Inflammatory macrophage treated with lipopolysaccharide for 4 hours (primary cell): ENCODE data around the gene CYFIP1.

Experiments
- DNase-seq: peaks from one replicate; pipeline ENCODE4 v3.0.0-alpha.2; 2020

CYFIP1 gene

DNA sequence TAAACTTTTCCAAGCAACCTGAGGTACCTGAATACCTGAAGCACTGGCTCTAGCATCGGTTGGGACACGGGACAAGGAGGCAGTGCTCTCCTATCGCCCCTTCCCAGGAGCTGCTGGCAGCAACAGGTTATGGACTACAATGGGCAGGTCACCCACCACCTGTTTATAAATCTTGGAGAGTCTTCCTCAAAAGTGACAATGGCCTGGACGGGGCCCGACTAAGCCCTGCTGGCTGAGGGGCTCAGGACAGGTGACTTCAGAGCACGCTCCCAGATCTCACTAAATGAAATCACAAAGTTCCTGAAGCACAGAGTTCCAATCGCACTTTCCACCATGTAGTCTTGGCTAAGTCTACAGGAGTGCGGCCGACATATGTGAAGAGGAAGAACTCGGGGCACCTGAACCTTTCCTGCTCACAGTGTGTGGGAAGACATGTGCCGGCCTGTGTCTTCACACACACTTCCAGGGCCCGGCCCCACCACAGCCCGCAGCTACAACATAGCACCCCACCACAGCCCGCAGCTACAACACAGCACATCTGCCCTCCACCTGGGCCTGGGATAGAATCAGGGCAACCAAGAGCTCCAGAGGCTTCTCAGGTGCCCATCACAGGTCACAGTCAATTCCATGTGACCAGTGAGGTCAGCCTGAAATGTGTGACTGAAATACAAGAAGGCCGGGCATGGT lies 12.9 kb downstream of the CYFIP1 start:
- DNase-seq = no peak

DNA sequence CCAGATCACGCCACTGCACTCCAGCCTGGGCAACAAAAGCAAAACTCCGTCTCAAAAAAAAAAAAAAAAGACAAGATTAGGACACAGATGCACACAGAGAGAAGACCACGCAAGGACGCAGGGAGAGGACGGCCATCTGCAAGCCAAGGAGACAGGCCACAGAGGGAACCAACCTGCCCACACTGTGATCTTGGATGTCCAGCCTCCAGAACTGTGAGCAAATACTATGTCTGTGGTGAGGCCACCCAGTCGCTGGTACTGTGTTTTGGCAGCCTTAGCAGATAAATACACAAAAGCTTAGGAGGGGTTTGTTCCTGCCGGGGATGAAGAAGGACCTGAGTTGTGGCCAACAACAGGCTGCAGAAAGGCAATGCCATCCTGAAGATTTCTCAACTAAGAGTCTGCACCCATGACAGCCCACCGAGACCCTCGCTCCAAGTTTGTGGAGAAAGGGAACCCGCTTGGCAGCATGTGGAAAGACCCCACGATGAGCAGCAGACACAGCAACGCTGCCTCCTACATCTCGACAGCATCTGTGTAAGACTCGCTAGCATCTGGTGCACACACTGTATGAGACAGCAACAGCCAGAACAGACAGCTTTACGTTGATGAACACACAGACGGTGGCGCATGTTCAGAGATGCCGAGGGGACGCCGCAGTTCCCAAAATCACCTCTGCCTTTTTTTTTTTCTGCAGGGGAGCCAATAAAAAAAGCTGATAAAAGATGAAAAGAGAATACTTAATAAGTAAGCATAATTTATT lies 13.7 kb downstream of the CYFIP1 start:
- no peak for DNase-seq

DNA sequence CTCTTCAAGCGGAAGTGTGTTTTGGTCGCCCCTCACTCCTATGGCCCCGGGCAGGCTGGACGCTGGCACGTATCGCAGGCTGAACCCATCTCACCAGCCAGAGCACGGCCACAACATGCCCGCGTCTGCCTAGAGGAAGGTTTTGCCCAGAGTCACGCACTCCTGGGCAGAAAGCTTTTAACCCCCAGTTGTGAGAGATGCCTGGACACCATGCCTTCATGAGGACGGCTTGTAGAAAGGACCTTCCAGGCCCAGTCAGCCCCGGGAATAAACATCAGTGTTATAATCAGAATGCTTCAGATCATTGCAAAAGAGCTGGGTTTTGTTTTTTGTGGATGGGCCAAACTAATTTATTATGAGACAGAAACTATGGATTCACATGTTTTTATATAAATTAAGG lies 16.5 kb downstream of the CYFIP1 start:
- no peak for DNase-seq

DNA sequence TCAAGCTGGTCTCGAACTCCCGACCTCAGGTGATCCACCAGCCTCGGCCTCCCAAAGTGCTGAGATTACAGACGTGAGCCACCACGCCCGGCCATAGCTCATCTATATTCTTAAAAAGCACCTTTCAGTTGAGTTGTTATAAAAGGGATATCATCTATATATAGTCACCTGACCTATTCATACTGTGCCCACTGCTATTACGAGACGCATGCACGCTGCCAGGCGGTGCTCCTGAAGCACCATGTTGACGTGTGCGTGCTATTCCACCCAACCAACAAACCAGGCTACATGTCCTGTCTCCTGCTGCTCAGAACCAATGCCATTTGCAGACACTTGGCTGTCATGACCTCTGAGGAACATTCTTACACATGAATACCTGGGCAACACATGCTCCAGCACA lies 17.6 kb downstream of the CYFIP1 start:
- no peak for DNase-seq

DNA sequence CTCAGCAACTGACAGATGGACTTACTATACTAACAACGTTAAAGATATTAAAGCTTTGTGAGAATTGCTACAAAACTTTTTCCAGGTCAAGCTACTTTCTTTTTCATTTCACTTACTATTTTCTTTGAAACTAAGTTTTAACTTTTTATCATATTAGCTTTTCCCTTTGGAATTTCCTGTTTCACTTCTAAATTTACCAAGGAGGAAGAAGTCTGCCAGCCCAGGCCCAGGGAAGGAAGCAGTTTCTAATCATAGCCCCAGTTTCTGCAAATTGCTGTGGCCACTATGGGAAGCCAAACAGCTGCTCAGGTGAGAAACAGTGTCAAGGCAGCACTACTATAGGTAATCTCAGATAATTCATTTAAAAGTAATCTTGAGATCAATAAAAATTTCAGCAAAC lies 18.4 kb downstream of the CYFIP1 start:
- DNase-seq = peak; percentile 33

DNA sequence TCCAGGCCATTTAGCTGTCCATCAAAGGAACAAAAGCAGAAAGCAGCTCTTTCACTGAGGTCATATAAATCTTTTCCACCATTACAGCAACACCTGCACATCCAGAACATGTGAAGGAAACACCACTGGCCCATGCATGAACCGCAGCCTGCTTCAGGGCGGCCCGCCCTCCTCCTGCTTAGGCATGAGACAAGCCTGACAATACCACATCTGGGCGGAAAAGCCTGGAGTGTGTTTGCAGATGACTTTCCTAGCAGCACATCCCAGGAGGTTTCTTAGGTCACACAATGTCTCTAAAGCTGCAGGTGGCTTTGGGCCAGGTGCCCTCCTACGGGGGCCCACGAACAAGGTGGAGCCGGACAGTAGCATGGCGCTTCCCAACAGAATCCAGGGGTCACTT lies 19.6 kb downstream of the CYFIP1 start:
- DNase-seq = no peak

DNA sequence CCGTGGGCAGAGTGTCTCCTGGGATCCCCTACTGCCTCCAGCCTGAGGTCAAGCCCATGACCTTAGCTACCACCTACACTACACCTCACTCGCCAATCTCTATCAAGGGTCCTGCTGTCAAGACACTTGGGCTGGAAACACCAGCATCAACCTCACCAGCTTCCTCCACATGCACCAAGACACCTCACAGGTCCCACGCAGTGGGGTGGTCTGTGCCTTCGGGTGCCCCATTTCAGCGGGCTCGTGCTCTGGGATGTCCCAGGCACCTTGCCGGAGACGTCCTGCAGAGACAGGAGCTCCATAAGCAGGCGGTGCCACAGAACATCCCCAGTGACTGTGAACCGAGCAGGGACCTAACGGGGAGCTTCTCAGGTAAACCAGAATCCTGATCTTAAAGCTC lies 20.0 kb downstream of the CYFIP1 start:
- no peak for DNase-seq

DNA sequence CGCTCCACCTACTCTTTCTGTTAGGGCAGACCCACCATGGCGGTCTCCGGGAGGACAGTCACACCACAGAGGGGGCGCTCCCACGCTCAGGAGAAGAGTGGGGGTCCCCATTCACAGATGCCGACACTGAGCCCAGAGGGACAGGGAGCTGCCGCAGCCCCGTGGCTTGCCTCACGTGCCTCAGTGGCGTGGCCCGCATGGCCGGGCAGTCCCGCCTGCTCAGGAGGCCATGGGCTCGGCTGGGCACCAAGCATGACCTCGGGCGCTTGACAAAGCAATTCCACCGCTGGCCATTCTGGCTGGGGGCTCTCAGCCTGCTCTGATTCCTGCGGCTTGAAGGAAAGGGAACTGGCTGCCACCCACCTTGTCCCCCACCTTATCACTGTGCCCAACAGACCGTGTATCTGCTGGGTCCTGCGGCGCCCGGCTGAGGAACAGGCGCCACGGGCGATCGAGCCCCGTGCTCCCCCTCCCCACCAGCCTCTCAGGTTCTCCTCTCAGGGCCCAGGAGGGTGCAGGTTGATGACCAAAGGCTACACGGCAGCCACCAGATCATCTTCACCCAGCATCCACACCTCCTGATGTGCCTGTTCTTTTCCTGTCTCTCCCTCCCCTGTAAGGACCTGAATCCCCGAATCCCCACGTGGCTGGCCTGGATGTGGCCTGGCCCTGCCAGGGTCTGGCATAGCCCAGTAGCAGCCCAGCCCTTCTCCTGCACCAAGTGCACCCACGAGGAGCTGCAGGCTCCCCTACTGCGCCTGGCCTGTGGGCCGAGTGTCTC lies 20.7 kb downstream of the CYFIP1 start:
- no peak for DNase-seq

DNA sequence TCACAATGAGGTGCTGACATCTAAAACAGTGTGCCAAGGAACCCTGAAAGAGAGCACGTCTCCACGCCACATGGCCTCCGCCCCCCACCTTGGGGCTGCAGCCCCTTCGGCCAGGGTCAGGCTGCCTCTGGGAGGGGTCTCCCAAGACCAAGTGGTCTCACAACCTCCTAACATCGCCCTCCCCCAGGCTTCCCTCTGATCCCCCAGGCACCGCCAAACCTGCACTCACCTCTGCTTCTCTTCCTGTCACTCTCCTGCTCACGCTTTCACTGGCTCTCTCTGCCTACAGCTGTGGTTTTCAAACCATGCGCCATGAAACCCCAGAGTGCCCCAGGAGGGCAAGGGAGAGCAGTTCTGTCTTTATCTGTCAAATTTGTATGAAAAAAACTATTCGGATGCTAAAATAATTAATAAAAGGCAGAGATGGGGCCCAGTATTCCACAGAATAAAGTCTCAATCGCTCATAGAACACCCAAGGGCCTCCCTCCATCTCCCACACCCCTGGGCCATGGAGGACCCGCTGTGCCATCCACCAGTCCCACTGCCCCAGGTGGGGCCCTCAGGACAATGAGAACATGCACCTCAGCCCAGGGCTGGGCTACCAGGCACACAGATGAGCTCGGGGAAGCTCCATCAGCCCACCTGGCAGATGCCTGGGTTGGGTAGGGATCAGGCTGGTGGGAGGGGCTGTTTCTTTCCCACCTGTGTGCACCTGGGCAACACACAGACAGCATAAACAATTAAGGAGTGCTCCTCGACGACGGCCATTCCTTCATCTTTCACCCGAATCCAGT lies 21.5 kb downstream of the CYFIP1 start:
- DNase-seq = no peak

DNA sequence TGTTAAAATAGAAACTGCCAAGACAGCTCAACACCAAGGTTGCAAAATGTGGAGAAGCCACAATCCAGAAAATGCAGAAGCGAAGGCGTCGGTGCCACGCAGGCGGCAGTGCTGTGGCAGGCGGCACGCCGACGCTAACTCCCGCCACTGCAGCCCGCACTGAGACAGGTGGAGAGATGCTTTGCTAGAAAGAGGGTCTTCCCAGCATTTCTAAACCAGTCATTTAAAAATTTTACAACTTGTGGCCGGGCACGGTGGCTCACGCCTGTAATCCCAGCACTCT lies 23.2 kb downstream of the CYFIP1 start:
- DNase-seq = peak; percentile 82

DNA sequence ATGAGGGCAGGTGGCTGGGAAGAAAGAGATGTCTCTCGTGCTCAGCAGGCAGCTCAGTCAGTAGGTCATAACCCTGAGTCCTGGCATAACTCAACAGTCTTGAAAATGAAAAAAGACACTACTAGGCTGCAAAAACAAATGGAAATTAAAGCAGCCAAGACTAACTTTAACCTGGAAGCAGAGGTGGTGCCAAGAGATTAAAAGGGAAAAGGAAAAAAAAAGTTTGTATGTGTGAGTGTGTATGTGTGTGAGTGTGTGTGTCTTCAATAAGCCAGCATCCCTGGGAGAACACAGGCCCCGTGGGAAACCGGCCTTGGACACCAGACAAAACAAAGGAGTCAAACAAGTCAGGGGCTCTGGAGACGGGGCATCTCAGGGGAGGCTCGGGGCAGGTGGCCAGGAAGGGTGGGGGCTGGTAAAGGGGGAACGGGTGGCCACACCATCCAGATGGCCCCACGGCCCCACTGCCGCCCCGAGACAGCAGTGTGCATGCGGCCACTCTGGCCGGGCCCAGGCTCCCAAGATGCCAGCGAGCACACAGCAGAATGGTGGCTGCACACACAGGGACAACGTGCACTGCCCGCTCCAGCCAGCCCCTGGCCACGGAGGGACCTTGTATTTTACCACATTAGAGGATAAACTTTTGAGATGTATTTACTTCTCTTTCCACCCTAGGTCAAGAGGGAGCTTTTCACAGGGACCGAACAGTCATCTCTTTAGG lies 23.8 kb downstream of the CYFIP1 start:
- DNase-seq = no peak

DNA sequence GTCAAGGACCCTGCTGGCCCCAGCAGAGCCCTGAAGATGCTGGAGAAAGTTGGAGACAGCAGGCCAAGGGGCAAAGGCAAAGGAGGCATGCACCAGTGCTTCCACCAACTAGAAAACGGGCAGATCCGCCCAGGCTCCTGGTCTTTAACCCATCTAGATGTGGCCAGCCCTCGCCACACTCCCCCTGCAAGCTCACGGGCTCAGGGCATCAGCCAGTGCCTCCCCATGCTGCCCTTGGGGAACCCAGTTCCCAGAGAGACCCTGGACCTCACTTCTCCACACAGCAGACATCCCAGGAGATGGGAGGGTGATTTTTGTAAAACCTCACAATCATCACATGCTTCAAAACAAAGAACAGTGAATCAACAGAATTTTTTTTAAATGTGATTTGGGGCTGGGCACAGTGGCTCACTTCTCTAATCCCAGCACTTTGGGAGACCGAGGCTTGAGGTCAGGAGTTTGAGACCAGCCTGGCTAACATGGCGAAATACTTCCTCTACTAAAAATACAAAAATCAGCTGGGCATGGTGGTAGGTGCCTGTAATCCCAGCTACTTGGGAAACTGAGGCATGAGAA lies 24.5 kb downstream of the CYFIP1 start:
- peak; percentile 37 for DNase-seq

DNA sequence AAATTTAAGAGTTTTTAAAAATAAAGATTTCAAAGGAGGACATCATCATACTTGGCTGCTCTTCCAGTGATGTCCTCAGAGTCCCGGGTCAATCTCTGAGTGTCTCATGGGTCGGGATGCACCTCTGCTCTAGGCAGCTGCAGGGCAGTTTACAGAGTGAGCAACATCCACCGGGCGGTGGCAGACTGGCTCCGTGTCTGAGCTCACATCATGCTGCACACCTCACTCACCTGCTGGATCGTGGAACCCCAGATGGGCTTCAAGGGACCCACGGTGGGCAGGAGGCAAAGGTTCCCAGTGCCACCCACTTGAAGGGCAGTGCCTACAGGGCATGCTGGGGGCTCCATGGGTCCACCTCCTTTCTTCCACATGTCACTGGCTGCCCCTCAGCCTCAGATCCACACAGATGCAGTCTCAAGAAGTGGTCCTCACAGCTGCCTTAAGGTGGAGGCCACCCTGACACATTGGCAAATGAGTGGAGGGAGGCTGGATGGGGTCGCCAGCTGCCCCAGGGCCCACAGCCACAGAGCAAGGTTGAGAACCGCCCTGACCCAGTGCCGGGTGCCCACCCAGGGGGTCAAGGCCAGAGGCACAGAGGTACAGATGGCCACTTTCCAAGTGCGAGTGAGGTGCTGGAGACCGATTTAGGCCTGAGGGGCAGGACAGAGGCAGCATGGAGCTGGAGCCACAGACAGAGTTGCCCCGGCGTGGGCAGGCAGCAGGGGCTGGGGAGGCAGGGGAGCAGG lies 25.2 kb downstream of the CYFIP1 start:
- no peak for DNase-seq

DNA sequence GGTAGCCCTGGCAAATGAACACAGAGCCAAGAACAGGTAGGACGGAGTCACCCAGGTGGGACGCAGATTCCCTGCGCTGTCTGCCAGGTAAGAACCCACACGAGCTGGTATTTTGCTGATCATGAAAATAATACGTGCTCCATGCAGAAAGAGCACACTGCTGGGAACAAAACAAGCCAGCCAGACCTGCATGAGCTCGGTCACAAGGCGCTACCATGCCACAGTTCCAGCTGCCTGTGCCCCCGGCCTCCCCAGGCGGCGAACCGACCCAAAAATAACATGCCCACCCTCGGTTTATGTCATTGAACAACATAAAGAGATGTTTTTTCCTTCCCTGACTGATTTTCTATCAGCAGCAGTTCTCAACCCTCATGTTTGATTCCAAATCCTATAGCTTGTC lies 25.8 kb downstream of the CYFIP1 start:
- DNase-seq = no peak

DNA sequence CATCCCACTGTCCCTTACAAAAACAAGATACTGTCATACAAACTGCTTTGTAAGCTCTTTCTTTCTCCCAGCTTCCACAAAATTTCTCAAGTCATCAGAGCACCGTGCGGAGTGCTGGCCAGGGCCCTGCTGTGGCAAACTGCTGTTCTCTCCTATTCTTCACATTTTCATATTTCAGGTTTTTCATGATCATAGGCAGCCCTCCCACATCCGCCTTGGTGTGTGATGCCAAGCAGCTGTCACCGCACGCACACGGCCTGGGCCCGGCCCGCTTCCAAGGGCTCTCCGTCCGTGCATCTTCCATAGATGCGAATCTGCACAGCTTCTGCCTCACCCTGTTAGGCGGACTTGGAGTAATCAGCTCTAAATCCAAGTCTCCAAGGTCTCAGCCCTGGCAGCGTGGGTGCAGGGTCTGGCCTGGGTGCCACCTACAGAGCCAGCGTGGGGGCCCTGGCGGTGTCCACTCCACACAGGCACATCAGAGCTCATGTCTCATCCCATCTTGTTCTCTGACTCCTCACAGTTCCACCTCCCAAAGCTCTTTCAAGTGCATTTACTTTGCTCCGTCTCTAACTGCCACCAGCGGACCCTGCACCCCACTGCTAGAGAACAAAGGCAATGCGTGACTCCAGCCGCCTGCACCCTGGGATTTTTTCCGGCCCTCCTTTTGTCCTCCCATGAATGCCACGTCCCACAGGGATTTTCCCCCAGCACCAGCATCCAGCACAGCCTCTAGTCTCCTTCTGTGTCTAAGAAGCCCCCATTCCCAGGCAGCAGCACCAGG lies 27.2 kb downstream of the CYFIP1 start:
- no peak for DNase-seq

DNA sequence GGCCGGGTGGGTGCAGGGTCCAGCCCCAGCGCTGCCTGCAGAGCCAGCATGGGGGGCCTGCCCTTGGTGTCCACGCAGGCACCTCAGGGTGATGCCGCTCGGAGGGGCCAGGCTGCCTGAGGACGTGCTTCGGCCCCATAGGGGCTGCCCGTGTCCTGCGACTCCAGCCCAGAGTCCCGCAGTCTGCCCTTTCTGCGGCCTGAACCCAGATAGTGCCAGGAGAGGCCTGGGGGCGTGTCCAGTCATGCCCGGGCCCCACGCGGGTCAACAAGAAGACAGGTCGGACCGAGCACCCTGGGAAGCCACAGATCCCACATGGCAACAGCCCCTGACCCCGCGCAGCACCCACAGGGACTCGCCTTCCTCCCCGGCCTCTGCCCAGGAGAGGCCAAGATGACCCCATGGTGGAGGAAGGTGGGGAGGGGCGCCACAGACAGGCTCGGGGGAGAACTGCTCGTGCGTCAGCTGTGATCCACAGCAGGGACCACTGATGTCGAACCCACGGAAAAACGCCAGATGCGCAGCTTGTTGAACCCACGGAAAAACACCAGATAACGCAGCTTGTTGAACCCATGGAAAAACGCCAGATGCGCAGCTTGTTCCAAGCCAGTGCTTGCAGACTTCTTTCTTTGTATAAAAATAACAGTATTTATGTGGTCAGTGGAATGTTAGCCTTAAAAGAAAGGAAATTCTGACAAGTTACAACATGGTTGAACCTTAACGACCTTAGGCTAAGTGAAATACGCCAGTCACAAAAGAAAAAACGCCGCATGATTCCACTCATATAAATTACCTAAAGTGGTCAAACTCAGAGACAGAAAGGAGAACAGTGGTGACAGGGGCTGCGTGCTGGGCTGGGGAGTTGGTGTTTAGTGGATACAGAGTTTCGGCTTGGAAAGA lies 28.5 kb downstream of the CYFIP1 start:
- no peak for DNase-seq

DNA sequence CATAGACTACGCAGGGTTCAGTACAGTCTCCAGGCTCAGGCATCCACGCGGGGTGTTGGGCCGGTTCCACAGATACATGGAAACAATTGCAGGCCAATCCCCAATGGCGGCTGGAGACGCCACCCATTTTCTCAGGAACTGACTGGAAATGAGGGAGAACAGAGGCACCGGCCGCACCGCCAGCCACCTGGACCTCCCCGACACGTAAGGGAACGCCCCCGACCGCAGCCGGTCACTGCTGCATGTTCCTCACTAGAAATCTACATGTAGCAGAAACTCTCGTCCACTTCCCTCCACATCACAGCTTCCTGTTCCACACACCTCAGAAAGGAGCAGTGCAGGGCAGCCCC lies 29.2 kb downstream of the CYFIP1 start:
- no peak for DNase-seq

DNA sequence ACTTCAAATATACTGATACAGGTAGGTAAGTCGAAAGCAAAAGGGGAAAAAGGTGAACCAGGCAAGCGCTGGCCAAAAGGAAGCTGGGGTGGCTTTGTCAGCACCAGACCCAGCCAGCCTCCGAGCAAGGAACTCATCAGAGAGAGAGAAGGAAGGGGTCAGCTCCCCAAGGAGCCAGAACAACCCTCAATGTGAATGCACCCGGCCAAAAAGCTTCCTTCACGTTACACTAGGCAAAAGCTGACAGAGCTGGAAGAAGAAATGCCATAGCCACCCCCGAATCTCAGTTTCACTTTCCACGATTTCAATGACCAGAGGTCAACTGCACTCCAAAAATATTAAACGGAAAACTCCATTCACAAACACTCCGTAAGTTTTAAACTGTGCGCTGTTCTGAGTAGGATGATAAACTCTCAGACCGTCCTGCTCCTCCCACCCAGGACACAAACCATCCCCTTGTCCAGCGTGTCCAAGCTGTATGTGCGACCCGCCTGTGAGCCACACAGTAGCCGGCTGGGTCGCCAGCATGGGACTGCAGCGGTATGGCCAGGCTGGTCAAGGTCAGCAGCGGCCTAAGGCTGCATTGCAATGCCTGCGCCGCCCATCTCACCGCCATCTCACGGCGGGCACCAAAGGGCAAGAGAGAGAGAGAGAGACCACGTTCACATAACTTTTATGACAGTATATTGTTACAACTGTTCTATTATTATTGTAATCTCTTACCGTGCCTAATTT lies 29.7 kb downstream of the CYFIP1 start:
- no peak for DNase-seq

DNA sequence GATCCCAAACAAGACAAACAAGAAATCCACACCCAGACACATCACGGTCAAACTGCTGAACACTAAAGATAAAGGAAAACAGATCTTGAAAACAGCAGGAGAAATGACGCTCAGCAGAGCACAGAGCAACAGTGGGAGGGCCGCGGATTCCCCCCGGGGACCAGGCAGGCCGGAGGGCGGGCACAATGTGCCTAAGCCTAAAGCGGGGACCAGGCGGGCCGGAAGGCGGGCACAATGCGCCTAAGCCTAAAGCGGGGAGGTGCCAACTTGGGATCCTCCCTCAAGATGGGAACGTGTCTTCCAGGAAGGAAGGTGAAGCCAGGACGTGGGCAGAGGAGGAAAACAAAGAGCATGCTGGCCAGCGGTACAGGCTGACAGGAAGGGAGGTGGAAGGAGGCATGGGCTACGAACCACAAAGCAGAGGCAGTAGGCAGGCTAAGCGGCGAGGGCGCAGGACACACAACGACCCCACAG lies 31.1 kb downstream of the CYFIP1 start:
- peak; percentile 28 for DNase-seq
